Mucosa of rectum (tissue), 2 donors: ENCODE measurements around the gene PTPN20.
"Not testable (repeated sequence)": the region's sequence is repeated elsewhere in the genome, so short reads cannot be mapped to it uniquely, and the experiment has no call there.

Experiments
- H3K27ac ChIP-seq, 2 donors: one replicate each; pipeline ENCODE4 v1.7.0; 2013; ENCODE audit warnings: inconsistent platforms in 2 of 2, low read depth in 2 of 2, low read length in 2 of 2
- H3K27me3 ChIP-seq, 2 donors: one replicate each; pipeline ENCODE4 v1.7.0; 2013; ENCODE audit warnings: low read length in 2 of 2; ENCODE audit not compliant: control insufficient read depth in 2 of 2, insufficient read depth in 2 of 2
- H3K36me3 ChIP-seq, 2 donors: one replicate each; pipeline ENCODE4 v1.7.0; 2013; ENCODE audit warnings: low read length in 2 of 2; ENCODE audit not compliant: control insufficient read depth in 2 of 2, insufficient read depth in 2 of 2
- H3K4me1 ChIP-seq, 2 donors: one replicate each; pipeline ENCODE4 v1.7.0; 2013; ENCODE audit warnings: low read length in 2 of 2, mild to moderate bottlenecking in 1 of 2; ENCODE audit not compliant: control insufficient read depth in 2 of 2, insufficient read depth in 2 of 2
- H3K4me3 ChIP-seq, 2 donors: one replicate each; pipeline ENCODE4 v1.7.0; 2013; ENCODE audit warnings: low read length in 2 of 2
- H3K9ac ChIP-seq, 2 donors: one replicate each; pipeline ENCODE4 v1.7.0; 2013; ENCODE audit warnings: low read length in 2 of 2, low read depth in 1 of 2, mild to moderate bottlenecking in 1 of 2
- H3K9me3 ChIP-seq, 2 donors: one replicate each; pipeline ENCODE4 v1.7.0; 2013; ENCODE audit warnings: low read length in 2 of 2; ENCODE audit not compliant: control insufficient read depth in 2 of 2
- donor health status: healthy.
- donor health status: Normal muscosa, but diverticular disease.

PTPN20 gene

GRCh38 chr10:46906359-46906758, 4.9 kb upstream of the PTPN20 start:
- H3K4me3 ChIP-seq, H3K9me3 ChIP-seq, H3K4me1 ChIP-seq, H3K9ac ChIP-seq, H3K27me3 ChIP-seq, H3K27ac ChIP-seq, H3K36me3 ChIP-seq: not testable (repeated sequence)

GRCh38 chr10:46907185-46908117, 3.8 kb upstream of the PTPN20 start:
- H3K4me3 ChIP-seq, H3K27me3 ChIP-seq, H3K27ac ChIP-seq, H3K4me1 ChIP-seq, H3K36me3 ChIP-seq, H3K9me3 ChIP-seq, H3K9ac ChIP-seq: not testable (repeated sequence)

- H3K4me1 ChIP-seq, H3K4me3 ChIP-seq, H3K9ac ChIP-seq, H3K9me3 ChIP-seq, H3K36me3 ChIP-seq, H3K27me3 ChIP-seq, H3K27ac ChIP-seq: not testable (repeated sequence)
These were observed 11.3 kb downstream of the PTPN20 start for GRCh38 chr10:46922498-46922897.

- not testable (repeated sequence) for H3K9me3 ChIP-seq, H3K4me1 ChIP-seq, H3K27me3 ChIP-seq
These were observed 13.9 kb downstream of the PTPN20 start for GRCh38 chr10:46925156-46925555.

GRCh38 chr10:46925853-46926252, 14.6 kb downstream of the PTPN20 start:
- H3K27ac ChIP-seq, H3K4me3 ChIP-seq, H3K9ac ChIP-seq, H3K36me3 ChIP-seq, H3K4me1 ChIP-seq, H3K9me3 ChIP-seq, H3K27me3 ChIP-seq: not testable (repeated sequence)

More at GRCh38 chr10:46925156-46925555, 13.9 kb downstream of the PTPN20 start:
- H3K27ac ChIP-seq, H3K4me3 ChIP-seq, H3K36me3 ChIP-seq, H3K9ac ChIP-seq: not testable (repeated sequence)

GRCh38 chr10:46928810-46929209, 17.6 kb downstream of the PTPN20 start:
- not testable (repeated sequence) for H3K27ac ChIP-seq, H3K9ac ChIP-seq, H3K9me3 ChIP-seq, H3K4me3 ChIP-seq, H3K36me3 ChIP-seq, H3K27me3 ChIP-seq, H3K4me1 ChIP-seq

- not testable (repeated sequence) for H3K4me3 ChIP-seq, H3K36me3 ChIP-seq, H3K4me1 ChIP-seq, H3K27ac ChIP-seq, H3K9ac ChIP-seq, H3K27me3 ChIP-seq, H3K9me3 ChIP-seq
These were observed 21.2 kb downstream of the PTPN20 start for GRCh38 chr10:46932383-46932782.

- H3K9me3 ChIP-seq, H3K4me3 ChIP-seq, H3K27ac ChIP-seq, H3K27me3 ChIP-seq, H3K36me3 ChIP-seq, H3K4me1 ChIP-seq, H3K9ac ChIP-seq: not testable (repeated sequence)
These were observed 29.9 kb downstream of the PTPN20 start for GRCh38 chr10:46941091-46941490.

- H3K4me3 ChIP-seq, H3K4me1 ChIP-seq, H3K36me3 ChIP-seq, H3K27me3 ChIP-seq, H3K9me3 ChIP-seq, H3K9ac ChIP-seq, H3K27ac ChIP-seq: not testable (repeated sequence)
These were observed 37.7 kb downstream of the PTPN20 start for GRCh38 chr10:46948687-46949518.

- H3K9me3 ChIP-seq, H3K4me1 ChIP-seq, H3K27ac ChIP-seq, H3K9ac ChIP-seq, H3K27me3 ChIP-seq, H3K4me3 ChIP-seq, H3K36me3 ChIP-seq: not testable (repeated sequence)
These were observed 41.3 kb downstream of the PTPN20 start for GRCh38 chr10:46952540-46952939.
